T-helper 1 cell (primary cell): ENCODE measurements around the gene NPHP4.
"Not testable (repeated sequence)": the region's sequence is repeated elsewhere in the genome, so short reads cannot be mapped to it uniquely, and the experiment has no call there.

Source experiments
- DNase-seq, 5 donors: peaks; one replicate each; pipeline ENCODE4 v3.0.0-alpha.2; 2012 to 2020

Gene NPHP4

GRCh38 chr1:5909576-5910275 lies 82.5 kb downstream of the NPHP4 start:
- DNase-seq: no peak

- DNase-seq: no peak
Measured at GRCh38 chr1:5908461-5909375, 83.5 kb downstream of the NPHP4 start.

- DNase-seq: no peak
Measured at GRCh38 chr1:5907966-5908365, 84.3 kb downstream of the NPHP4 start.

GRCh38 chr1:5907386-5907785 lies 84.8 kb downstream of the NPHP4 start:
- DNase-seq: no peak

GRCh38 chr1:5906966-5907365 lies 85.3 kb downstream of the NPHP4 start:
- no peak for DNase-seq

GRCh38 chr1:5906116-5906515 lies 86.1 kb downstream of the NPHP4 start:
- no peak for DNase-seq

GRCh38 chr1:5905436-5905835 lies 86.8 kb downstream of the NPHP4 start:
- no peak for DNase-seq

- DNase-seq: no peak
Measured at GRCh38 chr1:5904551-5904950, 87.7 kb downstream of the NPHP4 start.

- DNase-seq: no peak
Measured at GRCh38 chr1:5903680-5904079, 88.5 kb downstream of the NPHP4 start.

- DNase-seq: no peak
Measured at GRCh38 chr1:5903031-5903430, 89.2 kb downstream of the NPHP4 start.

- no peak for DNase-seq
Measured at GRCh38 chr1:5901841-5902240, 90.4 kb downstream of the NPHP4 start.

GRCh38 chr1:5901150-5901549 lies 91.1 kb downstream of the NPHP4 start:
- no peak for DNase-seq

- no peak for DNase-seq
Measured at GRCh38 chr1:5898266-5898665, 94.0 kb downstream of the NPHP4 start.

- no peak for DNase-seq
Measured at GRCh38 chr1:5896706-5897660, 95.2 kb downstream of the NPHP4 start.

- no peak for DNase-seq
Measured at GRCh38 chr1:5895446-5896406, 96.5 kb downstream of the NPHP4 start.

GRCh38 chr1:5893699-5894278 lies 98.4 kb downstream of the NPHP4 start:
- not testable (repeated sequence) for DNase-seq

- no peak for DNase-seq
Measured at GRCh38 chr1:5892329-5892728, 99.9 kb downstream of the NPHP4 start.

GRCh38 chr1:5891736-5892135 lies 100.5 kb downstream of the NPHP4 start:
- DNase-seq: no peak

GRCh38 chr1:5891137-5891536 lies 101.1 kb downstream of the NPHP4 start:
- no peak for DNase-seq

GRCh38 chr1:5890346-5891106 lies 101.7 kb downstream of the NPHP4 start:
- no peak for DNase-seq

- DNase-seq: no peak
Measured at GRCh38 chr1:5889901-5890300, 102.3 kb downstream of the NPHP4 start.
